A549 (cell line): Measurements from ENCODE around the gene CHRNA4. TPM values are rescaled to one million over a fixed set of nuclear protein-coding genes. Genes with fewer than 3 reads are reported as not detected.

Experiments used
- ATAC-seq, 2 experiments: fragments of 200-7000 bp in 1 of 2; fragments of >200 bp in 1 of 2; cut with Nextera tagmentation in 1 of 2; cut with Tn5 transposase in 1 of 2; 3 replicates each; pipeline versions ENCODE4 v1.8.0 to v1.9.1; 2018 to 2020; ENCODE audit warnings: mild to moderate bottlenecking in 1 of 2, moderate library complexity in 1 of 2
- CTCF ChIA-PET: fragments of 300-600 bp; sonication (Branson Sonifier 250); formaldehyde crosslinking; extraction: SDS; loops from one replicate; lab custom pipeline; 2021; ENCODE audit warnings: antibody characterized with exemption, inconsistent platforms; lab: Yijun Ruan, JAX
- POLR2A ChIA-PET: fragments of 350-600 bp; formaldehyde crosslinking; extraction: SDS; loops from one replicate; lab custom pipeline; 2021; ENCODE audit warnings: antibody characterized with exemption, inconsistent platforms; lab: Yijun Ruan, JAX
- DNase-seq, 2 experiments: peaks; one replicate each; pipeline versions ENCODE4 v3.0.0 to v3.0.0-alpha.2; 2011 to 2016; ENCODE audit warnings: low read depth in 1 of 2, low spot score in 1 of 2
- FAIRE-seq: peaks from 2 replicates; lab custom pipeline; 2011; peaks lifted over from hg19 to GRCh38; lab: Jason Lieb, UNC
- H3K27ac ChIP-seq, 2 experiments: fragments of >200 bp; sonication (Bioruptor Twin); formaldehyde crosslinking; 3 replicates each; pipeline ENCODE4 v1.5.1; 2016 to 2017
- H3K4me1 ChIP-seq: fragments of >200 bp; sonication (Bioruptor Twin); formaldehyde crosslinking; 3 replicates; pipeline ENCODE4 v1.6.1; 2016
- H3K4me2 ChIP-seq: fragments of >200 bp; sonication (Bioruptor Twin); formaldehyde crosslinking; 3 replicates; pipeline ENCODE4 v1.6.1; 2016
- H3K4me3 ChIP-seq: fragments of >200 bp; sonication (Bioruptor Twin); formaldehyde crosslinking; 3 replicates; pipeline ENCODE4 v1.5.1; 2016
- H3K9me3 ChIP-seq: fragments of >200 bp; sonication (Bioruptor Twin); formaldehyde crosslinking; 3 replicates; pipeline ENCODE4 v1.6.1; 2016
- CBX2 ChIP-seq: fragments of 200-600 bp; sonication (generic); IDR thresholded peaks from 2 replicates; pipeline ENCODE4 v1.6.1; 2016; ENCODE audit warnings: low read depth, mild to moderate bottlenecking, borderline replicate concordance
- CHD2 ChIP-seq: fragments of 150-350 bp; IDR thresholded peaks from 2 replicates; pipeline ENCODE4 v1.6.1; 2014; ENCODE audit warnings: low read length; ENCODE audit not compliant: partially characterized antibody
- E2F6 ChIP-seq: IDR thresholded peaks from 2 replicates; pipeline ENCODE4 v1.6.1; 2012; ENCODE audit warnings: low read depth, borderline replicate concordance
- EHF ChIP-seq: fragments of 250-450 bp; sonication (Bioruptor Pico); IDR thresholded peaks from 2 replicates; pipeline ENCODE4 v1.5.0; 2020; ENCODE audit warnings: mild to moderate bottlenecking
- EHMT2 ChIP-seq: fragments of 200-600 bp; sonication (generic); IDR thresholded peaks from 2 replicates; pipeline ENCODE4 v1.6.1; 2016; ENCODE audit warnings: antibody characterized with exemption, low read depth, mild to moderate bottlenecking, moderate library complexity
- ELK1 ChIP-seq: fragments of 150-350 bp; IDR thresholded peaks from 2 replicates; pipeline ENCODE4 v1.6.1; 2014; ENCODE audit warnings: low read depth, mild to moderate bottlenecking, low read length
- GATA3 ChIP-seq: IDR thresholded peaks from 2 replicates; pipeline ENCODE4 v1.6.1; 2012; ENCODE audit warnings: borderline replicate concordance
- HDAC2 ChIP-seq: fragments of 200-600 bp; sonication (generic); IDR thresholded peaks from 2 replicates; pipeline ENCODE4 v1.6.1; 2016
- HOXB5 ChIP-seq: fragments of 250-450 bp; sonication (Bioruptor Pico); IDR thresholded peaks from 2 replicates; pipeline ENCODE4 v1.5.0; 2020; ENCODE audit warnings: mild to moderate bottlenecking, moderate library complexity
- JUN ChIP-seq, 2 experiments: fragments of >200 bp; sonication (Bioruptor Twin); formaldehyde crosslinking; IDR thresholded peaks; 2 replicates in 1 of 2; 3 replicates in 1 of 2; pipeline ENCODE4 v1.6.1; 2016 to 2017
- JUNB ChIP-seq: fragments of >200 bp; sonication (Bioruptor Twin); formaldehyde crosslinking; IDR thresholded peaks from 2 replicates; pipeline ENCODE4 v1.6.1; 2016
- MAZ ChIP-seq: fragments of 150-350 bp; IDR thresholded peaks from 2 replicates; pipeline ENCODE4 v1.6.1; 2014; ENCODE audit warnings: antibody characterized with exemption, low read depth, low read length, borderline replicate concordance
- MYC ChIP-seq: IDR thresholded peaks from 2 replicates; pipeline ENCODE4 v1.6.1; 2012; ENCODE audit warnings: mild to moderate bottlenecking, inconsistent platforms, low read length, improper control_type of control experiment, borderline replicate concordance
- NPAS2 ChIP-seq: fragments of 250-450 bp; sonication (Bioruptor Pico); IDR thresholded peaks from 2 replicates; pipeline ENCODE4 v1.8.0; 2022; ENCODE audit warnings: mild to moderate bottlenecking, moderate library complexity, borderline replicate concordance
- PBX3 ChIP-seq: IDR thresholded peaks from 2 replicates; pipeline ENCODE4 v1.6.1; 2012
- POLR2AphosphoS2 ChIP-seq: conservative IDR thresholded peaks from 2 replicates; pipeline ENCODE4 v1.6.1; 2012; ENCODE audit warnings: low read length, improper control_type of control experiment, inconsistent platforms
- RCOR1 ChIP-seq: fragments of 150-350 bp; IDR thresholded peaks from 2 replicates; pipeline ENCODE4 v1.6.1; 2014; ENCODE audit warnings: antibody characterized with exemption, low read length, low read depth
- REST ChIP-seq: fragments of 200-600 bp; sonication (generic); IDR thresholded peaks from 2 replicates; pipeline ENCODE4 v1.6.1; 2016; ENCODE audit warnings: antibody characterized with exemption, mild to moderate bottlenecking, moderate library complexity
- RNF2 ChIP-seq: fragments of 200-600 bp; sonication (generic); IDR thresholded peaks from 2 replicates; pipeline ENCODE4 v1.6.1; 2016; ENCODE audit warnings: low read depth, mild to moderate bottlenecking, antibody characterized with exemption, moderate library complexity, borderline replicate concordance
- TFCP2L1 ChIP-seq: fragments of 250-450 bp; sonication (Bioruptor Pico); IDR thresholded peaks from 2 replicates; pipeline ENCODE4 v1.5.0; 2021; ENCODE audit warnings: mild to moderate bottlenecking
- ZFP36 ChIP-seq: fragments of 450-650 bp; IDR thresholded peaks from 2 replicates; pipeline ENCODE4 v1.6.1; 2014; ENCODE audit warnings: borderline replicate concordance; ENCODE audit not compliant: partially characterized antibody
- ZSCAN20 ChIP-seq: fragments of 250-450 bp; sonication (Bioruptor Pico); IDR thresholded peaks from 2 replicates; pipeline ENCODE4 v1.8.0; 2022; ENCODE audit warnings: mild to moderate bottlenecking, moderate library complexity
- WGBS: methylation state at CpG from one replicate; pipeline ENCODE4 v1.1.6; 2017; ENCODE audit errors: missing lambda C conversion rate; 5-methylcytosine and 5-hydroxymethylcytosine counted together
- polyA plus RNA-seq, 4 experiments: library from polyadenylated mRNA; depleted of rRNA in 3 of 4; stranded (reverse); fragments of >200 nt; fragmentation: RNase III in 1 of 4; extraction: RNeasy Plus Mini Kit Qiagen cat#74134 plus additional on column Dnase treatment in 1 of 4; gene quantifications; 2 replicates in 3 of 4; 3 replicates in 1 of 4; pipeline ENCODE4 v1.2.3, GENCODE V29; 2011 to 2017

Gene CHRNA4
- polyA plus RNA-seq, 2 of the 4 experiments (the other 2 are of a cell fraction): 0.03 to 0.23 TPM

- no peak overlapping the region for H3K4me3 ChIP-seq
- H3K9me3 ChIP-seq: 0 out of 3 replicates have a peak, but pooled peaks cover 8% of the 10 kb centered on the region
- H3K27ac ChIP-seq: no peak overlapping the region
- POLR2A ChIA-PET: no interaction called here
- TF ChIP-seq EHF (no peak), PBX3 (no peak), ZFP36 (no peak)
- no peak for DNase-seq
- FAIRE-seq: no peak
- CTCF ChIA-PET: interaction anchor here (1.1 kb wide), 1 partner anchor 15 kb away, joined by 6 read pairs; no protein-coding TSS in a partner anchor
- 51% methylated on average over 14 of the region's 14 CpGs for WGBS
- no peak overlapping the region for H3K4me2 ChIP-seq
- ATAC-seq: no peak
- no peaks in the 10 kb centered on the region for H3K4me1 ChIP-seq
These were observed 34.6 kb upstream of the CHRNA4 start for GRCh38 chr20:63395723-63396122.

GRCh38 chr20:63394920-63395455 is 33.8 kb upstream of the CHRNA4 start:
- 46% methylated on average over 18 of the region's 22 CpGs for WGBS
- Histone ChIP-seq H3K4me3 (no peak overlapping the region), H3K4me1 (no peaks in the 10 kb centered on the region), H3K27ac (no peak overlapping the region), H3K4me2 (no peak overlapping the region), H3K9me3 (peaks cover 13% of the 10 kb centered on the region; the same call in 2 of the 3 replicates)
- DNase-seq (no peak), FAIRE-seq (no peak), ATAC-seq (no peak)
- ChIA-PET CTCF (interaction anchor here (1.3 kb wide), 1 partner anchor 172 kb away, joined by 3 read pairs; no protein-coding TSS in a partner anchor), POLR2A (no interaction called here)
- no peak for TF ChIP-seq CHD2
- TF ChIP-seq GATA3: no peak
- TF ChIP-seq HDAC2: no peak
- TF ChIP-seq JUN (IDR thresholded peaks at IDR 0.05): no peak
- no peak for TF ChIP-seq POLR2AphosphoS2
- TF ChIP-seq JUNB: no peak
- no peak for TF ChIP-seq E2F6
- TF ChIP-seq MYC: no peak
- no peak for TF ChIP-seq REST
- no peak for TF ChIP-seq PBX3
- TF ChIP-seq ELK1: no peak
- TF ChIP-seq RCOR1: no peak
- no peak for TF ChIP-seq EHMT2
- no peak for TF ChIP-seq NPAS2 (CRISPR knock-in tag)
- TF ChIP-seq HOXB5: no peak
- no peak for TF ChIP-seq RNF2
- TF ChIP-seq CBX2: no peak
- no peak for TF ChIP-seq ZSCAN20 (CRISPR knock-in tag)
- TF ChIP-seq TFCP2L1 (CRISPR knock-in tag): no peak
- no peak for TF ChIP-seq MAZ
